NCI-H1694 (cell line): ENCODE data around the gene TMEM92.
A peak's percentile ranks its signal among the peaks of the same experiment; 100 is the strongest.
"Not testable (repeated sequence)": the region's sequence is repeated elsewhere in the genome, so short reads cannot be mapped to it uniquely, and the experiment has no call there.

Experiments used
- DNase-seq: peaks from one replicate; lab custom pipeline; 2025; lab: John Stamatoyannopoulos, UW

TMEM92 gene

GRCh38 chr17:50262001-50262794, 12.1 kb upstream of the TMEM92 start:
- DNase-seq: no peak

GRCh38 chr17:50263331-50264262, 10.7 kb upstream of the TMEM92 start:
- DNase-seq: no peak

- no peak for DNase-seq
Measured at GRCh38 chr17:50264263-50265113, 9.8 kb upstream of the TMEM92 start.

GRCh38 chr17:50265212-50265611, 9.1 kb upstream of the TMEM92 start:
- DNase-seq: no peak

- peak; percentile 32 for DNase-seq
Measured at GRCh38 chr17:50265690-50266315, 8.5 kb upstream of the TMEM92 start.

- peak; percentile 37 for DNase-seq
Measured at GRCh38 chr17:50266384-50267073, 7.7 kb upstream of the TMEM92 start.

- no peak for DNase-seq
Measured at GRCh38 chr17:50267074-50267841, 7.0 kb upstream of the TMEM92 start.

- no peak for DNase-seq
Measured at GRCh38 chr17:50268026-50268425, 6.2 kb upstream of the TMEM92 start.

- no peak for DNase-seq
Measured at GRCh38 chr17:50268743-50269275, 5.5 kb upstream of the TMEM92 start.

GRCh38 chr17:50269477-50270434, 4.5 kb upstream of the TMEM92 start:
- peak; percentile 77 for DNase-seq

- DNase-seq: no peak
Measured at GRCh38 chr17:50270435-50271362, 3.6 kb upstream of the TMEM92 start.

GRCh38 chr17:50271363-50271750, 2.9 kb upstream of the TMEM92 start:
- not testable (repeated sequence) for DNase-seq

GRCh38 chr17:50272246-50272645, 2.0 kb upstream of the TMEM92 start:
- DNase-seq: no peak

- DNase-seq: peak; percentile 37
Measured at GRCh38 chr17:50272711-50273653, 1.3 kb upstream of the TMEM92 start.

GRCh38 chr17:50273654-50274040, 619 bp upstream of the TMEM92 start:
- no peak for DNase-seq

GRCh38 chr17:50274897-50275221, 593 bp downstream of the TMEM92 start:
- DNase-seq: no peak

GRCh38 chr17:50275279-50275678, 1.0 kb downstream of the TMEM92 start:
- DNase-seq: no peak
